ENCODE results near the gene JPH3. TPM values are rescaled to one million over a fixed set of nuclear protein-coding genes. Genes with fewer than 3 reads are reported as not detected.

The JPH3 gene
- polyA plus RNA-seq, 1 donor (not counting 4 experiments of a cell fraction or from before 2014, with no cell fraction given): not detected

- TF ChIP-seq EZH2 (IDR thresholded peaks at IDR 0.05; ENCODE audit: low read length): no peak
- TF ChIP-seq CTCF (optimal IDR thresholded peaks at IDR 0.05 in 1 of 3, IDR thresholded peaks at IDR 0.05 in 1 of 3, conservative IDR thresholded peaks at IDR 0.05 in 1 of 3; ENCODE audit: extremely low read depth in 1 of 3, insufficient read depth in 2 of 3, low read length in 3 of 3): no peak
- no peak for DNase-seq (ENCODE audit: low read depth, low spot score)
- Histone ChIP-seq H3K27me3 (ENCODE audit: control insufficient read depth, extremely low read depth, insufficient read depth, low read length) (peaks cover 16% of the 10 kb centered on the region), H3K9me3 (ENCODE audit: control insufficient read depth, low read depth, low read length) (no peaks in the 10 kb centered on the region), H2AFZ (ENCODE audit: control insufficient read depth, low read length) (no peak overlapping the region), H3K27ac (ENCODE audit: control insufficient read depth, insufficient read depth, low read length) (no peak overlapping the region), H3K9ac (ENCODE audit: control insufficient read depth, extremely low read depth, insufficient read depth, low read length) (no peak overlapping the region), H3K4me3 (ENCODE audit: control insufficient read depth in 2 of 3, extremely low read depth in 1 of 3, insufficient read depth in 2 of 3, low read depth in 1 of 3, low read length in 3 of 3) (no peak overlapping the region), H3K79me2 (ENCODE audit: control insufficient read depth, insufficient read depth, low read length) (no peaks in the 10 kb centered on the region), H4K20me1 (ENCODE audit: control insufficient read depth, extremely low read depth, insufficient read depth, low read length) (no peaks in the 10 kb centered on the region), H3K9me1 (ENCODE audit: control insufficient read depth, extremely low read depth, insufficient read depth, low read length) (no peaks in the 10 kb centered on the region), H3K36me3 (ENCODE audit: control insufficient read depth in 2 of 2, extremely low read depth in 1 of 2, insufficient read depth in 2 of 2, low read length in 2 of 2) (no peaks in the 10 kb centered on the region), H3K4me1 (ENCODE audit: control insufficient read depth, extremely low read depth, insufficient read depth, low read length) (no peaks in the 10 kb centered on the region), H3K4me2 (ENCODE audit: control insufficient read depth, extremely low read depth, insufficient read depth, low read depth, low read length) (no peak overlapping the region)
- no peak for FAIRE-seq
- dilution Hi-C loops (cut with MboI; ENCODE audit: extremely low pct_ligation_motif_present, low sequenced_read_pairs): no loop called here
Measured at GRCh38 chr16:87616556-87616955, 14.2 kb downstream of the JPH3 start.

GRCh38 chr16:87618216-87618615 is 15.9 kb downstream of the JPH3 start:
- H3K4me1 ChIP-seq (ENCODE audit: control insufficient read depth, extremely low read depth, insufficient read depth, low read length): no peaks in the 10 kb centered on the region
- no peaks in the 10 kb centered on the region for H3K36me3 ChIP-seq (ENCODE audit: control insufficient read depth in 2 of 2, extremely low read depth in 1 of 2, insufficient read depth in 2 of 2, low read length in 2 of 2)
- H3K27ac ChIP-seq (ENCODE audit: control insufficient read depth, insufficient read depth, low read length): no peak overlapping the region
- no peaks in the 10 kb centered on the region for H4K20me1 ChIP-seq (ENCODE audit: control insufficient read depth, extremely low read depth, insufficient read depth, low read length)
- H2AFZ ChIP-seq (ENCODE audit: control insufficient read depth, low read length): no peak overlapping the region
- H3K9ac ChIP-seq (ENCODE audit: control insufficient read depth, extremely low read depth, insufficient read depth, low read length): no peak overlapping the region
- no peak overlapping the region for H3K4me2 ChIP-seq (ENCODE audit: control insufficient read depth, extremely low read depth, insufficient read depth, low read depth, low read length)
- no peak for FAIRE-seq
- no peak for DNase-seq (ENCODE audit: low read depth, low spot score)
- no peaks in the 10 kb centered on the region for H3K9me3 ChIP-seq (ENCODE audit: control insufficient read depth, low read depth, low read length)
- no peaks in the 10 kb centered on the region for H3K79me2 ChIP-seq (ENCODE audit: control insufficient read depth, insufficient read depth, low read length)
- no peak for TF ChIP-seq CTCF (optimal IDR thresholded peaks at IDR 0.05 in 1 of 3, IDR thresholded peaks at IDR 0.05 in 1 of 3, conservative IDR thresholded peaks at IDR 0.05 in 1 of 3; ENCODE audit: extremely low read depth in 1 of 3, insufficient read depth in 2 of 3, low read length in 3 of 3)
- TF ChIP-seq EZH2 (IDR thresholded peaks at IDR 0.05; ENCODE audit: low read length): no peak
- peaks cover 20% of the 10 kb centered on the region for H3K27me3 ChIP-seq (ENCODE audit: control insufficient read depth, extremely low read depth, insufficient read depth, low read length)
- dilution Hi-C loops (cut with MboI; ENCODE audit: extremely low pct_ligation_motif_present, low sequenced_read_pairs): no loop called here
- H3K4me3 ChIP-seq (ENCODE audit: control insufficient read depth in 2 of 3, extremely low read depth in 1 of 3, insufficient read depth in 2 of 3, low read depth in 1 of 3, low read length in 3 of 3): no peak overlapping the region
- H3K9me1 ChIP-seq (ENCODE audit: control insufficient read depth, extremely low read depth, insufficient read depth, low read length): no peaks in the 10 kb centered on the region
